Activated CD4-positive, alpha-beta T cell treated with anti-CD3 and anti-CD28 coated beads, Interleukin-2, amount 50 U/mL, for 4 hours (primary cell): Measurements from ENCODE around the gene KLLN.
"Not testable (repeated sequence)": the region's sequence is repeated elsewhere in the genome, so short reads cannot be mapped to it uniquely, and the experiment has no call there.

Source experiments
- DNase-seq, 2 experiments: peaks; one replicate each; pipeline ENCODE4 v3.0.0-alpha.2; 2020

Gene KLLN

DNA sequence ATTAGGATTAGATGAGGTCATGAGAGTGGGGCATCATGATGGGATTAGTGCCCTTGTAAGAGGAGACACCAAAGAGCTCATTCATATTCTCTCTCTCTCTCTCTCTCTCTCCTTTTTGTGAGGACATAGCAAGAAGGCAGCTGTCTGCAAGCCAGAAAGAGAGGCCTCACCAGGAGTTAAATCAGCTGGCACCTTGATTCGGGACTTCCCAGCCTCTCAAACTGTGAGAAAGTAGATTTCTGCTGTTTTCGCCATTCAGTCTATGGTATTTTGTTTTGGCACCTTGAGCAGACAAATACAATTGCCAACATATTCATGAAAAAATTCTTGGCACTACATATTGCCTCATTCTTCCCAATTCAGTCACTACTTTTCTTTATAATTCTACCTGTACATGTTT lies 24.7 kb downstream of the KLLN start:
- no peak for DNase-seq

DNA sequence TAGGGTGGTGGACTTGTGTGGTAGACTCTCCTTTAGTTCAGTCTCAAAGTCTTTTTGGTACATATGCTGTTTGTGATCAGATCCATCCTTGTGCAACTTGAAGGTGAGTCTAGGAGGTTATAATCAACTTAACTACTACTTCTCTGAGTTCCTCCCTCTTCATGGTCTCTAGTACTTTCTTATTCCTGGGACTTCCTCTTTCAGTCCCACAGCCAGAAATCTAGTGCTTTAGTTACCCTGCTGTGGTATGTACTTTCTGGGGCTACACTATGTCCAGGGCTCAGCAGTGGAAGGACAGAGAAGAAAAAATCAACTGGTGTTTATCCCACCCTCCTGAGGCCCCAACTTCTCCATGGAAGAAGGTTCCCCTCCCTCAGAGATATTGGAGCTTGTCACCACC lies 25.9 kb downstream of the KLLN start:
- DNase-seq, result no peak

DNA sequence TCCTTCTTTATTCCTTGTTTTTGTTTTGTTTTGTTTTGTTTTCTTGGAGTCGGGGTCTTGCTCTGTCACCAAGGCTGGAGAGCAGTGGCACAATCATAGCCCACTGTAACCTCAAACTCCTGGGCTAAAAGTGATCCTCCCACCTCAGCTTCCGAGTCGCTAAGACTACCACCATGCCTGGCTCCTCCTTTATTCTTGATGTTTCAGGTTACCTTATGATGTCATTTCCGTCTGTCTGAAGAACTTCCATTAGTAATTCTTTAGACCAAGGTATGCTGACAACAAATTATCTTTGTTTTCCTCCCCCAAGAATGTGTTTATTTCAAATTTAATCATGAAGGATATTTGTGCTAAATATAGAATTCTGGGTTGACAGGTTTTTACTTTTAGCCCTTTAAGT lies 27.2 kb downstream of the KLLN start:
- DNase-seq, result no peak

DNA sequence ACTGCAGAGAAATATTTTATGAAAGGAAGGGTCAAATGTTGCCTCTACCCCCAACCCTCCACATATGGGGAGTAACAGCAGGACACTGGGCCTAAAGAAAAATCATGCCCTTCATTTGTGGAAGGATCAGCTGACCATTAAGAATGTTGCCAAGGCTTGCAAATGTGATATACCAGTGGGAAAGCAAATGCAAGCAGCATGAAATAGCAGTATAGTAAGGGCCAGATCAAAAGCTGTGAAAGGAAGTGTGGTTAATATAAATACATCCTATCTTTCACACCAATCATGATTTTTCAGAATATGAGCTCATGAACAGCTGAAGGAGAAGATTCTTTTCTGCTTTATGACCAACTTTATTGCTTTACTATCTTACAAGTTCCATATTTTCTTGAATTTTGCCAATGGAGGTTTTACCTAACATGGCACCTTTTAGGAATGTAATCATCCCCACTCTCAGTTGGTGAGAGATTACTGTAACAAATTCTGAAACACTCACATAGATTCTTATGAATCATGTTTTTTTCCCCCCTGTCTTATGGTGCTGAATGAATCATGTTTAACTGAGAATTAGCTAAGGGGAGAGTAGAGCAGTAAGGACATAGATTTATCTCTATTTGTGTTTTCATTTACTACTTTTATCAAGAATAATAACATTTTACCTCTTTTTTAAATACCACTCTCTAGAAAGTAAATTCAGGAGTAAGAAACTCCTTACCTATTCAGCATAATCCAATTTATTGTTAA lies 33.2 kb downstream of the KLLN start:
- no peak for DNase-seq

DNA sequence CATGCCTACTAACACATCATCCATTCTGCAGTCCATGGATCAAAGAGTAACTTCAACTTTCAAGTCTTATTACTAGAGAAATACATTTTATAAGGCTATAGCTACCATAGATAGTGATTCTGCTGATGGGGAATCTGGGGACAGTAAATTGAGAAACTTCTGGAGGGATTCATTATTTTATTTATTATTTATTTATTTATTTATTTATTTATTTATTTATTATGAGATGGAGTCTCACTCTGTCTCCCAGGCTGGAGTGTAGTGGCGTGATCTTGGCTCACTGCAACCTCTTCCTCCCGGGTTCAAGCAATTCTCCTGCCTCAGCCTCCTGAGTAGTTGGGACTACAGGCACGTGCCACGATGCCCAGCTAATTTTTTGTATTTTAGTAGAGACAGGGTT lies 34.3 kb downstream of the KLLN start:
- not testable (repeated sequence) for DNase-seq

DNA sequence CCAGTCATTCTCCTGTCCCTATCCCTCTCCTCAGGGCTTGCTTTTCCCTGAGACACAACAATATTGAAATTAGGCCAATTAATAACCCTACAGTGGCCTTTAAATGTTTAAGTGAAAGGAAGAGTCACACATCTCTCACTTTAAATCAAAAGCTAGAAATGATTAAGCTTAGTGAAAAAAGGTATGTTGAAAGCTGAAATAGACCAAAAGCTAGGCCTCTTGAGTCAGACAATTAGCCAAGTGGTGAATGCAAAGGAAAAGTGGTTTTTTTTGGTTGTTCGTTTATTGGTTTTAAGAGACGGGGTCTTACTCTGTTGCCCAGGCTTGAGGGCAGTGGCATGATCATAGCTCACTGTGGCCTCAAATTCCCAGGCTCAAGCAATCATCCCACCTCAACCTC lies 35.7 kb downstream of the KLLN start:
- DNase-seq, result no peak

DNA sequence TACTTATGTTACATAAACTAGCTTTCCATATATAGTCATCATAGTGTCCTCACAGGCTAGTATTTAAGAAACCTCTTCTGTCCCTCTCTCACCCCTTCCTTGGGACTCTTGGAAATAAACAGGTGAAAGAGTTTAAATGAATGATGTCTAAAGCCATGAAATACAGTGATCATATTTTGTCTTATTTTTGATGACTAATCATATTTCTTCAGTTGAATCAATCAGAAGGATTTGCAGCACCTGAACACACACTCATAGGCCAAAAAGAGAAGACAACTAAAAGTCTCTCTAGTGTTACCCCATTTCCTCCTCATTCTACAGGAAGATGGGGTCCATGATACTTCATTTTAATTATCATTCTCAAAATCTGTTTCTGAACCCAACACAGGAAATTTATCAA lies 36.7 kb downstream of the KLLN start:
- no peak for DNase-seq

DNA sequence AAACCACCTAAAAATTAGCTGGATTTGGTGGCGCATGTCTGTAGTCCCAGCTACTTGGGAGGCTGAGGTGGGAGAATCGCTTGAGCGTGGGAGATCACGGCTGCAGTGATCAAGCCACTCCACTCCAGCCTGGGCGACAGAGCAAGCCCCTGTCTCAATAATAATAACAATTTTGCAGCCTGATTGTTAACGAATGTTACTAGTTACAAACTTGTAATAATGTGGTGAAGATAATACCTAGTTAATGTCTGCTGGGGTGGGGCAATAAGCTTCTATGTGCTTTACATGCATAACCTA lies 44.1 kb downstream of the KLLN start:
- no peak for DNase-seq

DNA sequence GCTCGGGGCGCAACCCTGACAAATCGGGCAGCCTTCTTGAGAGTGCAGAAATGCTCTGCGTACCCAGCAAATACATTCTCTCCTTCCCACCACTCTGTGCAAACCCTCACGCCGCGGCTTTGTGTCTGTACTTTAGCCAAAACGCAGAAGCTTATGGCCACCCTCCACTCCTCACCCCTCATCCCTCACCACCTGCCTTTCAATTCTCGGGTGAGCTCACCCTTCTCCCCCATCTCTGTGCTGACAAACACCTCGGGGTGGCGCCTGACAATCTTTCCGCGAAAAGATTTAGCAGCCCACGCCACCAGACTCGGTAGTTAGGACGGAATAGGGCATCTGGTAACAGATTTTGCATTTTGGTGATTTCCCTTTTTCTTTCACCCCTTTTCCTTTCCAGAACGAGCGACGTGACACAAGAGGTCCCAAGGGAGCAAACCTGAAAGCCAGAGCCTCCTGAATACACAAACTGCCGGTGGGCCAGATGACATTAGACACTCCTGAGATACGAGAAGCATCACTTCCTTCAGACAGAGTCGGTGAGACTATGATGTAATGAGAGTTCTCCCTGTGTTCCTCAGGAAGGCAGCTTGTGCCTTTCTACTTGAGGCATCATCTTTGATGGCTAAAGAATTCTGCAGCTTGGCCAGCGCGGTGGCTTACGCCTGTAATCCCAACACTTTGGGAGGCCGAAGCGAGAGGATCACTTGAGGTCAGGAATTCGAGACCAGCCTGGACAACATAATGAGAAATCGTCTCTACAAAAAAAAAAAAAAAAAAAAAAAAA lies 44.6 kb downstream of the KLLN start:
- DNase-seq, result peak; percentile 69

DNA sequence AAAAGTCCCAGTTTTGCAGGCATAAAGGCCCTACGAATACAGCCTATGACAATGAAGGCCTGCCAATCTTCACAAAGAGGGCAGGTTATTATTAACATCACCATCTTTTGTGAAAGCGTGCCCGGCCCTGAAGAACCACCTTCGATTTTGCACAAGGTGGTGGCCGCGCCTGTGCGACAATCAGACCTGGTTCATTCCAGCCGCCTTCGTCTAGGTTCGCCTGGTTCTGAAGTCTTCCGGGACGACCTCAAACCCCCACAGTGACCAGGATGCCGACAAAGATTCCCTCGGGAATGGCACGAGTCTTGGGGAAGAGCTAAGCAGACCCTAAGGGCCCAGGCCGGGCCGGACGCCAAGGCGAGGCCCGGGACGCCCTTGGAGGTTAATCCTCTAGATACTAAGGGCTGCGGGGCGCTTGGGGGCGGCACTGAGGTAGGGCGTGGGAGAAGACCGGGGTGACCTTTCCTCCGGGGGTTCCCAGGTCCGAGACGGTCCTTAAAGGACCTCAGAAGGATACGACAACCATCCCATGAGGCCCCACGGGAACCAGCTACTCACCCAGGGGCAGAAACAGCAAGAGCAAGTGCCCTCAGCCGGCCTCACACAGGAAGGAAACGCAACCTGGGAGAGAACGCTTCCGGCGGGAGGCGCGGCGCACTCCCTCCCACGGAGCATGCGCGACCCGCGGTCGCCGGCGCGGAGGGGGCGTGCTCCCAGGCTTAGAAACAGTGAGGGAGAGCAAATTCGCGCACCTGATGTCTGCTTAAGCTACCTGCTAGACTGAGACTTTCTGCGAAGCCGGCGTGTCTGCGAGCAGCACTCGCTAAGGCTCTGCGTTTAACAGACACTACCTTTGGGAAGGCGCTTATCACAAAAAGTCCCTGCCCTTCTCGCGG lies 45.5 kb downstream of the KLLN start, which contains the start of gene ATAD1:
Gene ATAD1, minus strand, starts transcription at position 618 of the 896 bp plus-strand sequence. CDS start 3,627 bp downstream, outside the sequence.
- DNase-seq, result peak; percentile 78 to 83

DNA sequence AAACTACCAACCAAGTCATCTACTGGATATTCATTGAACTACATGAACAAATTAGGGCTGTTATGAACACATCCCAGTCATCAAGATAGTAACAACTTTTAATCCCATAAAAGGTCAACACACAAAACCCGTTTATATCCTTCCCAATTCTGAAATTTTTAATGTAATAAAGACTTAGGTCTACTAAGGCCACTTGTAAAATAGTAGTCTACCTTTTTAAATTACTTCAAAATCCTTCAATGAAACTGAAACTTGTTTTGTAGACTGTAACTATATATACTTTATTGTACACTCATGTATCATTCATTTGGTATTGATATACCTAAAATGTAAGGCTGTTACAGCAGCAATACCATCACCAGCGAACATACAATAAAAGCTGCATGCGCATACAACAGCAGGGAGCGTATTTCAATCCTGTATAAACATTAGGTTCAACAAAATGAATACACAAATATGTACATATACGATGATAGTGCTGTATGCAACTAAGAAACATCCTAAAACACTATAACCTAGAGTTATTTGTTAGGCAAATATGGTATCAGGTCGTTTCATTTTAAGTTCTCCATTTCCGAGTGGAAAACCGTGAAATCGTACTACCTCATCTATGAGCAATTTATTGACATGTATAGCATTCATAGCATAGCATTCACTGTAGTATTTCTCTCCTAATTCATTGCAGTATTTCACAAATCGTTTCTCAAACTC lies 46.3 kb downstream of the KLLN start:
- DNase-seq, result no peak

DNA sequence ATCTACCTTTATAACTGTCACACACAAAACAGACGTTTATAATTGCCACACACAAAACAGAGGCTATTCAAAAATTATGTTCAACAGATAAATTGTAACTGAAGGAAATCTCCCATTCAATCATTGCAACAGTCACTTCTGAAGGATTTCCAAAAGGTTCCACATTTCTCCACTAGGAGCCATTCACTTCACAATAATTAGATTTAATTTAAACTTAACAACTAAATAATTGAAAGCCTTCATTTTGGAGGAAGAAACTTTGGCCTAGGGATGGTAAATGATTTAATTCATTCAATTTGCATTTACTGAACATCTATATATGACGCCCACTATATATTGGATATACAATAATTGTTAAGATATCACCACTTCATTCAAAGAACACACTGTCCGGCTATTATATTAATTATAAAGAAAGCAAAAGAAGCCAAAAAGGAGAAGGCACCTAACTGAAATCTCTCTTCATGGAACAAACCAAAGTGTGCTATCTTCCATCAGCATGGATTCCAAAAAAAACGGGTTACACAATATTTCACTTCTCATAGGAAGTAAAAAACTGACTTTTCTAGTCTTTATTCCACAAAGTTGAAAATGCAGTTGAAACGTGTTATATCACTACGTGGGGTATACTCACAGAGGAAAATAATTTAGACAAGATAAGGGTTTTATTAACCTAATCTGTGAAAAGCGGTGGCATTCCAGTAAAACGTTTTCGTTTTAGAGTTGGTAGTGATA lies 47.0 kb downstream of the KLLN start:
- DNase-seq, result no peak
